ENCODE results near the gene CD96.

GRCh38 chr3:111653766-111654165 lies 111.8 kb downstream of the CD96 start:
- TF ChIP-seq EZH2phosphoT487 (IDR thresholded peaks at IDR 0.05; ENCODE audit: borderline replicate concordance, low read length) (no peak), CTCF (conservative IDR thresholded peaks at IDR 0.05; ENCODE audit: low read depth, low read length) (no peak)
